Hematopoietic multipotent progenitor cell treated with erythropoietin and hydrocortisone succinate and interleukin-3 and kit ligand, for 8 days (in vitro differentiated cells): Measurements from ENCODE around the gene TSPAN5.
"Not testable (repeated sequence)": the region's sequence is repeated elsewhere in the genome, so short reads cannot be mapped to it uniquely, and the experiment has no call there.

ENCODE experiments used
- DNase-seq: peaks from one replicate; pipeline ENCODE4 v3.0.0-alpha.2; 2015

Gene TSPAN5

GRCh38 chr4:98542011-98542410 lies 116.4 kb downstream of the TSPAN5 start:
- no peak for DNase-seq

- DNase-seq, result no peak
Observed at GRCh38 chr4:98540803-98541202, 117.6 kb downstream of the TSPAN5 start.

GRCh38 chr4:98539741-98540140 lies 118.7 kb downstream of the TSPAN5 start:
- DNase-seq, result no peak

GRCh38 chr4:98539299-98539698 lies 119.1 kb downstream of the TSPAN5 start:
- DNase-seq, result no peak

GRCh38 chr4:98536631-98537030 lies 121.8 kb downstream of the TSPAN5 start:
- no peak for DNase-seq

GRCh38 chr4:98534146-98534545 lies 124.3 kb downstream of the TSPAN5 start:
- DNase-seq, result not testable (repeated sequence)

GRCh38 chr4:98530572-98530971 lies 127.8 kb downstream of the TSPAN5 start:
- DNase-seq, result no peak

GRCh38 chr4:98529970-98530569 lies 128.3 kb downstream of the TSPAN5 start:
- no peak for DNase-seq

GRCh38 chr4:98528882-98529281 lies 129.5 kb downstream of the TSPAN5 start:
- DNase-seq, result no peak

- DNase-seq, result no peak
Observed at GRCh38 chr4:98527534-98528269, 130.7 kb downstream of the TSPAN5 start.

- no peak for DNase-seq
Observed at GRCh38 chr4:98524230-98524629, 134.2 kb downstream of the TSPAN5 start.

GRCh38 chr4:98522636-98523395 lies 135.6 kb downstream of the TSPAN5 start:
- DNase-seq, result no peak

- DNase-seq, result no peak
Observed at GRCh38 chr4:98522062-98522461, 136.3 kb downstream of the TSPAN5 start.

GRCh38 chr4:98521486-98521885 lies 136.9 kb downstream of the TSPAN5 start:
- no peak for DNase-seq

GRCh38 chr4:98519268-98519977 lies 139.0 kb downstream of the TSPAN5 start:
- no peak for DNase-seq

GRCh38 chr4:98518559-98519267 lies 139.7 kb downstream of the TSPAN5 start:
- DNase-seq, result no peak

- no peak for DNase-seq
Observed at GRCh38 chr4:98517218-98518021, 141.0 kb downstream of the TSPAN5 start.

GRCh38 chr4:98516441-98517217 lies 141.8 kb downstream of the TSPAN5 start:
- no peak for DNase-seq

GRCh38 chr4:98516042-98516440 lies 142.4 kb downstream of the TSPAN5 start:
- DNase-seq, result no peak

- DNase-seq, result peak; percentile 22
Observed at GRCh38 chr4:98515470-98515809, 143.0 kb downstream of the TSPAN5 start.
